ENCODE results near the gene SDR39U1.

The SDR39U1 gene

DNA sequence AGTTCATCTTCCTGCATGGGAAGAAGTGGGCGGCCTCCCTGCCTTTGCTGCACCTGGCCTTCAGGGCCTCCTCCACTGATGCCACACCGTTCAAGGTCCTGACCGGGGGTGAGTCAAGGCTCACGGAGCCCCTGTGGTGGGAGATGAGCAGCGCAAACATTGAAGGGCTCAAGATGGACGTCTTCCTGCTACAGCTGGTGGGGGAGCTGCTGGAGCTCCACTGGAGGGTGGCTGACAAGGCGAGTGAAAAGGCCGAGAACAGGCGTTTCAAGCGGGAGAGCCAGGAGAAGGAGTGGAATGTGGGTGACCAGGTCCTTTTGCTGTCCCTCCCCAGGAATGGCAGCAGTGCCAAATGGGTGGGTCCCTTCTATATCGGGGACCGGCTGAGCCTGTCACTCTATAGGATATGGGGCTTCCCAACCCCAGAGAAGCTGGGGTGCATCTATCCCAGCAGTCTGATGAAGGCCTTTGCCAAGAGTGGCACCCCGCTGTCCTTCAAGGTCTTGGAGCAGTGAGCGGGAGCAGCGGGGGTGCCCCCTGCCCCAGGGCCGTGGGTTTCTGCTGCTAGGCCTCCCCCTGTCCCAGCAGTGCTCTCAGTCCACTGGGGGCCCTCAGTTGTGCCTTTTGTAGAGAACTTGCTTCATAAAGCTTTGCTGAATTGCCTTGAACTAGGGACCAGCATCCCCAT is 25.5 kb downstream of the SDR39U1 start:
- H3K4me1 ChIP-seq: peaks cover 0 to 8% (median 0%) of the 10 kb centered on the region in 4 donors
- no peaks in the 10 kb centered on the region for H3K9me3 ChIP-seq
- peaks cover 0 to 30% of the 10 kb centered on the region in 2 donors for H3K27me3 ChIP-seq
- H3K4me3 ChIP-seq: no peak overlapping the region
- no peak overlapping the region for H3K27ac ChIP-seq
- TF ChIP-seq, protein P1, sequence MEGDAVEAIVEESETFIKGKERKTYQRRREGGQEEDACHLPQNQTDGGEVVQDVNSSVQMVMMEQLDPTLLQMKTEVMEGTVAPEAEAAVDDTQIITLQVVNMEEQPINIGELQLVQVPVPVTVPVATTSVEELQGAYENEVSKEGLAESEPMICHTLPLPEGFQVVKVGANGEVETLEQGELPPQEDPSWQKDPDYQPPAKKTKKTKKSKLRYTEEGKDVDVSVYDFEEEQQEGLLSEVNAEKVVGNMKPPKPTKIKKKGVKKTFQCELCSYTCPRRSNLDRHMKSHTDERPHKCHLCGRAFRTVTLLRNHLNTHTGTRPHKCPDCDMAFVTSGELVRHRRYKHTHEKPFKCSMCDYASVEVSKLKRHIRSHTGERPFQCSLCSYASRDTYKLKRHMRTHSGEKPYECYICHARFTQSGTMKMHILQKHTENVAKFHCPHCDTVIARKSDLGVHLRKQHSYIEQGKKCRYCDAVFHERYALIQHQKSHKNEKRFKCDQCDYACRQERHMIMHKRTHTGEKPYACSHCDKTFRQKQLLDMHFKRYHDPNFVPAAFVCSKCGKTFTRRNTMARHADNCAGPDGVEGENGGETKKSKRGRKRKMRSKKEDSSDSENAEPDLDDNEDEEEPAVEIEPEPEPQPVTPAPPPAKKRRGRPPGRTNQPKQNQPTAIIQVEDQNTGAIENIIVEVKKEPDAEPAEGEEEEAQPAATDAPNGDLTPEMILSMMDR (IDR thresholded peaks at IDR 0.05): no peak
- DNase-seq: no peak
- intact Hi-C loops (cut with DNase I; ENCODE audit: low total_unique reads): no loop called here
- H3K36me3 ChIP-seq: peaks cover 3 to 35% (median 22%) of the 10 kb centered on the region in 3 donors

DNA sequence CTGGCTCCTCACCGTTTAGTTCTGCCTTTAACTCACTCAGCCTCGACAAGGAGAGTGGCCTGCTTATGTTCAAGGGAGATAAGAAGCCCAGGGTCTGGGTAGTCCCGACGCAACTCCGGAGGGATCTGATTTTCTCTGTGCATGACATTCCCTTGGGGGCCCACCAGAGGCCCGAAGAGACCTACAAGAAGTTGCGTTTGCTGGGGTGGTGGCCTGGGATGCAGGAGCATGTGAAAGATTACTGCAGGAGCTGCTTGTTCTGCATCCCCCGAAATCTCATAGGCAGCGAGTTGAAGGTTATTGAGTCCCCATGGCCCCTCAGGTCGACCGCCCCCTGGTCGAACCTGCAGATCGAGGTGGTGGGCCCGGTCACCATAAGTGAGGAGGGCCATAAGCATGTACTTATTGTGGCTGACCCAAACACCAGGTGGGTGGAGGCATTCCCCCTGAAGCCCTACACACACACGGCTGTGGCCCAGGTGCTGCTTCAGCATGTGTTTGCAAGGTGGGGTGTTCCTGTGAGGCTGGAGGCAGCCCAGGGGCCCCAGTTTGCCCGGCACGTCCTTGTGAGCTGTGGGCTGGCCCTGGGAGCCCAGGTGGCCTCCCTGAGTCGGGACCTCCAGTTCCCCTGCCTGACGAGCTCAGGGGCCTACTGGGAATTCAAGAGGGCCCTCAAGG is 26.2 kb downstream of the SDR39U1 start:
- H3K27ac ChIP-seq: no peak overlapping the region
- no peak for DNase-seq
- H3K4me1 ChIP-seq: peaks cover 0 to 8% (median 0%) of the 10 kb centered on the region in 4 donors
- no peak overlapping the region for H3K4me3 ChIP-seq
- no peaks in the 10 kb centered on the region for H3K9me3 ChIP-seq
- intact Hi-C loops (cut with DNase I; ENCODE audit: low total_unique reads): no loop called here
- peaks cover 0 to 26% of the 10 kb centered on the region in 2 donors for H3K27me3 ChIP-seq
- H3K36me3 ChIP-seq: peaks cover 3 to 36% (median 22%) of the 10 kb centered on the region in 3 donors
- TF ChIP-seq, protein P1 (IDR thresholded peaks at IDR 0.05): no peak

DNA sequence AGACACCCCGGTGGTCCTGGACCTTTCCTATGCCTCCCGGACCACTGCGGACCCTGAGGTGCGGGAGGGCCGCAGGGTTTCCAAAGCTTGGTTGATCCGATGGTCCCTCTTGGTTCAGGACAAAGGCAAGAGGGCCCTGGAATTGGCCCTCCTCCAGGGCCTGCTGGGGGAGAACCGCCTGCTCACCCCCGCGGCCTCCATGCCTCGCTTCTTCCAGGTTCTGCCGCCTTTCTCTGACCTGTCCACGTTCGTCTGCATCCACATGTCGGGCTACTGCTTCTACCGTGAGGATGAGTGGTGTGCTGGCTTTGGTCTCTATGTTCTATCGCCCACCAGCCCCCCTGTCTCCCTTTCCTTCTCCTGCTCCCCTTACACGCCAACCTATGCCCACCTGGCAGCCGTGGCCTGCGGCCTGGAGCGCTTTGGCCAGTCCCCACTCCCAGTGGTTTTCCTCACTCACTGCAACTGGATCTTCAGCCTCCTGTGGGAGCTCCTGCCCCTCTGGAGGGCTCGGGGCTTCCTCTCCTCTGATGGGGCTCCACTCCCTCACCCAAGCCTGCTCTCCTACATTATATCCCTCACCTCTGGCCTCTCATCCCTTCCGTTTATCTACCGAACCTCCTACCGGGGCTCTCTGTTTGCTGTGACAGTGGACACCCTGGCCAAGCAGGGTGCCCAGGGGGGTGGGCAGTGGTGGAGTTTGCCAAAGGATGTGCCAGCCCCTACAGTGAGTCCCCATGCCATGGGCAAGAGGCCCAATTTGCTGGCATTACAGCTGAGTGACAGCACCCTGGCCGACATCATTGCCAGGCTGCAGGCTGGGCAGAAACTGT is 26.9 kb downstream of the SDR39U1 start:
- intact Hi-C loops (cut with DNase I; ENCODE audit: low total_unique reads): no loop called here
- peaks cover 0 to 8% (median 0%) of the 10 kb centered on the region in 4 donors for H3K4me1 ChIP-seq
- H3K27me3 ChIP-seq: peaks cover 0 to 22% of the 10 kb centered on the region in 2 donors
- TF ChIP-seq, protein P1 (IDR thresholded peaks at IDR 0.05): no peak
- H3K9me3 ChIP-seq: no peaks in the 10 kb centered on the region
- peaks cover 3 to 43% (median 25%) of the 10 kb centered on the region in 3 donors for H3K36me3 ChIP-seq
- no peak overlapping the region for H3K27ac ChIP-seq
- no peak for DNase-seq
- no peak overlapping the region for H3K4me3 ChIP-seq

DNA sequence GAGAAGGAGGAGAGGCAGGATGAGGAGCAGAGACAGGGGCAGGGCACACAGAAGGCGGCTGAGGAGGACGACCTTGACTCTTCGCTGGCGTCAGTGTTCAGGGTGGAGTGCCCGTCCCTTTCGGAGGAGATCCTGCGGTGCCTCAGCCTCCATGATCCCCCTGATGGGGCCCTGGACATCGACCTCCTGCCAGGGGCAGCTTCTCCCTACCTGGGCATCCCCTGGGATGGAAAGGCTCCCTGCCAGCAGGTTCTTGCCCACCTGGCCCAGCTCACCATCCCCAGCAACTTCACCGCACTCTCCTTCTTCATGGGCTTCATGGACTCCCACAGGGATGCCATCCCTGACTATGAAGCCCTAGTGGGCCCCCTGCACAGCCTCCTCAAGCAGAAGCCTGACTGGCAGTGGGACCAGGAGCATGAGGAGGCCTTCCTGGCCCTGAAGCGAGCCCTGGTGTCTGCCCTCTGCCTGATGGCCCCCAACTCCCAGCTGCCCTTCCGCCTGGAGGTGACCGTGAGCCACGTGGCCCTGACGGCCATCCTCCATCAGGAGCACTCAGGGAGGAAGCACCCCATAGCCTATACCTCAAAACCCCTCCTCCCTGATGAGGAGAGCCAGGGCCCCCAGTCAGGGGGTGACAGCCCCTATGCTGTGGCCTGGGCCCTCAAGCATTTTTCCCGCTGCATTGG is 27.7 kb downstream of the SDR39U1 start:
- Histone ChIP-seq H3K9me3 (no peaks in the 10 kb centered on the region), H3K27me3 (peaks cover 0 to 15% of the 10 kb centered on the region in 2 donors), H3K4me1 (peaks cover 0 to 8% (median 0%) of the 10 kb centered on the region in 4 donors), H3K36me3 (peaks cover 3 to 48% (median 32%) of the 10 kb centered on the region in 3 donors), H3K4me3 (no peak overlapping the region), H3K27ac (no peak overlapping the region)
- intact Hi-C loops (cut with DNase I; ENCODE audit: low total_unique reads): no loop called here
- TF ChIP-seq, protein P1 (IDR thresholded peaks at IDR 0.05): no peak
- no peak for DNase-seq

DNA sequence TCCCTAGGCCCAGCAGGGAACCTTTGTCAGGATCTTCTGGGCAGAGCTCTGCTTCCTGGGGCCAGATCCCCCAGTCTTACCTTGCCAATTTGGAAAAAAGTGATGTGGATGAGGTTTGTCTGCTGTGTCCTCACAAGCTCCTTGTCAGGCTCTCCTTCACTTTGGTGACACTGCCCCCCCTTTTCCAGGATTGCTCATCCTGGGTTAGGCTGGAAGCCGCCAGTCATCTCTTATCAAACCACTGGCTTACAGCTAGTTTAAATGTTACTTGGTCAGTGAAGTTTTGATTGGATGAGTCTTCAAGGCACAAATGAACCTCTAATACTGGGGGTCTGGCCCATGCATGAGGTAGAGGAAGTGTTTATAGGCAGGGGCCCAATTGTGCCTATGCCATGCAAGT is 28.5 kb downstream of the SDR39U1 start:
- Histone ChIP-seq H3K4me1 (peaks cover 0 to 7% (median 0%) of the 10 kb centered on the region in 4 donors), H3K9me3 (no peaks in the 10 kb centered on the region), H3K36me3 (peaks cover 3 to 56% (median 39%) of the 10 kb centered on the region in 3 donors), H3K27ac (no peak overlapping the region), H3K4me3 (no peak overlapping the region), H3K27me3 (peaks cover 0 to 12% of the 10 kb centered on the region in 2 donors)
- TF ChIP-seq, protein P1 (IDR thresholded peaks at IDR 0.05): no peak
- intact Hi-C loops (cut with DNase I; ENCODE audit: low total_unique reads): no loop called here
- no peak for DNase-seq

All from tibial artery (tissue), 4 donors.